Measurements from ENCODE around the gene AMZ1. TPM values are rescaled to one million over a fixed set of nuclear protein-coding genes. Genes with fewer than 3 reads are reported as not detected.
"Not testable (repeated sequence)": the region's sequence is repeated elsewhere in the genome, so short reads cannot be mapped to it uniquely, and the experiment has no call there.

Gene AMZ1
- total RNA-seq, 1 donor from 2014 or later = not detected

GRCh38 chr7:2711895-2712675 lies 24.1 kb downstream of the AMZ1 start:
- DNase-seq (ENCODE audit: low read depth, low spot score) = no peak

- DNase-seq (ENCODE audit: low read depth, low spot score) = no peak
Observed at GRCh38 chr7:2713370-2713769, 25.4 kb downstream of the AMZ1 start.

DNA sequence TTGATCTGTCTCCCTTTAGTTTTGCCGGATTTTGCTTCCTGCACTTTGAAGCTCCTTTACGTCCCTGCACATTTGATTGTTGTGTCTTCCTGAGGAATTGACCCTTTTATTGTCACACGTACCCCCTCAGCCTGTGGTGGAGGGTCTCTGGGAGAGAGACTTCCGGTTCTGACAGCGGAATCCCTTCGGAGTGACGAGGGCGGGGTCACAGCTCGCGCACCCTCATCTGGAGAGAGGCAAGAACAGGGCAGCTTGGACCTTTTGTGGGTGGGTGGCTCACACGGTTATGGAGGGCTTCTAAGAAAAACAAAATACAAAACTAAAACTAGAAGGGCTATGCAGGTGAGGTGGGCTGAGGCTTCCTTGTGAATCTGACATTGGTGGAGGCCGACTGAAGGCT lies 26.0 kb downstream of the AMZ1 start:
- DNase-seq (ENCODE audit: low read depth, low spot score) = no peak

- no peak for DNase-seq (ENCODE audit: low read depth, low spot score)
Observed at GRCh38 chr7:2714636-2715035, 26.6 kb downstream of the AMZ1 start.

DNA sequence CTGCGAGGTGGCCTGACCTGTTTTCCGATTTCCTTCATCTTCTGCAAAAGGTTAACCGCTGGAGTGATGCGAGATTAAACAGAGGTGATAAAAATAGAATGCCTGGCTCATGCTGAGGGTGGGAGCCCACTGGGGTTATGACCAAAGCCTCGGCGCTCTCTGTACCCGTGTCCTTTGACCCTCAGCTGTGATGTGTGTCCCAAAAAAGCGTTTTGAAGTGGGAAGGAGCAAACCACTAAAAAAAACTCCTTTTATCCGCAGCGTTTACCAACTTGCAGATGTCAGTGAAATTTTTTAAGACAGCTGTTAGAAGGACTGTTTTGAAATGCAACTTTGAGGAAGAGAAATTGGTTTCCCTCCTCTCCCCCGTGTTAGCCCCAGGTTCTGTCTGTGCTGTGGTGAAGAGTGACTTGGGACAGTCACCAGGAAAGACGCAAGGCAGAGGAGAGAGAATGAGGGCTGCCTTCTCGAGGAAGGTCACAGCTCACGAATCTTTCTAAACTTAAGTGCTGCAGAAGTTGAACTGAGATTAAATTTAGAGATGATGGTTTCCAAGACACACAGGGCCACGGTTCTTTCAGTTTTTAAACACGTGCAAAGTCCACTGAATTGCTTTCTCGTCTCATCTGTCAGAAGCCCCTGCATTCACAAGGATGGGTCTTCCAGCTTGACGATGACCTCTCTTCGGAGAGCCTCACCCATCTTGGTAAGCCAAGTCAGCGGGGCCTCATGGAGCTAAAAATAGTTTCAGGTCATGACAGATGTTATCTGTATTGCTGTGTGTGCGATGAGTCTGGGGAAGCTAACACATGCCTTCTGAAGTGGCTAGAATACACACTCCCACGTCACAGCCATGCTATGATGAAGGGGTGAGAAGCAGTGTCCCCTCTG lies 27.6 kb downstream of the AMZ1 start:
- no peak for DNase-seq (ENCODE audit: low read depth, low spot score)

GRCh38 chr7:2716488-2716887 lies 28.5 kb downstream of the AMZ1 start:
- no peak for DNase-seq (ENCODE audit: low read depth, low spot score)

- DNase-seq (ENCODE audit: low read depth, low spot score) = no peak
Observed at GRCh38 chr7:2716906-2717292, 28.9 kb downstream of the AMZ1 start.

GRCh38 chr7:2717293-2718261 lies 29.6 kb downstream of the AMZ1 start:
- no peak for DNase-seq (ENCODE audit: low read depth, low spot score)

- DNase-seq (ENCODE audit: low read depth, low spot score) = no peak
Observed at GRCh38 chr7:2718296-2718965, 30.4 kb downstream of the AMZ1 start.

DNA sequence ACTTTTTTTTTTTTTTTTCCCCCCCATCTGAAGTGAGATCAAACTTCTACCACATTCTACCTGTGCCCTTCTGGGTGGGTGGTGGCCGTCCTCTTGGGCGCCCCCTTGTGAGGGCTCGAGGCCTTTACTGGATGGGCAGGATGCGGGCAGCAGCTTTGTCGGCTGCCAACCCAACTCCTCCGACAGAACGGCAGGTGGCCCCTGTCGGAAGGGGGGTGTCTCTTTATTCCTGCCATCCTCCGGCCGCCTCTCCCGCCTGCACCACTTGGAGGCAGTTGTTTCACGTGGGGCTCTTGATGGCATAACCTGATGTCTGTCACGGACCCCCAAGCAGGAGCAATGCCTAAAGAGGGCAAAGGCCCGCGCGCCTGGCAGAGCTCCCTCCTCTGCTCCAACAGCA lies 31.0 kb downstream of the AMZ1 start:
- DNase-seq (ENCODE audit: low read depth, low spot score) = no peak

GRCh38 chr7:2720024-2720423 lies 32.0 kb downstream of the AMZ1 start:
- no peak for DNase-seq (ENCODE audit: low read depth, low spot score)

DNA sequence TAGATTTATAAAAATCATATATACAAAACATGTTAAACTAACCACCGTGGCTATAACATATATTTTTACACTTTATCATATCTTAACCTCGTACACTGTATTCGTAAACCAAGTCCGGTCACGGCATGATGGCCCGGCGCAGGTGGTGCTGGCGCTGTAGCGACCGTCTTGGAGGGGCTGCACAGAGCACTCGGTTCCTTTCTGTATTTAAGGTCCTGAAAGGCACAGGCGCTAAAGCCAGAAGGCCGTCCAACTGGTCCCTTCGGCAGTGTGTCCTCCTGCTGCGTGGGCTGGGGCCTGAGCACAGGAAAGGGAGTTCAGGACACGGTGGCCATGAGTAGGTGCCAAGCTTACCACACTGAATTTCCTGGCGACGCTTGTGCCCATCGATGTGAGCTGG lies 33.8 kb downstream of the AMZ1 start:
- no peak for DNase-seq (ENCODE audit: low read depth, low spot score)

GRCh38 chr7:2722591-2722990 lies 34.6 kb downstream of the AMZ1 start:
- DNase-seq (ENCODE audit: low read depth, low spot score) = no peak

DNA sequence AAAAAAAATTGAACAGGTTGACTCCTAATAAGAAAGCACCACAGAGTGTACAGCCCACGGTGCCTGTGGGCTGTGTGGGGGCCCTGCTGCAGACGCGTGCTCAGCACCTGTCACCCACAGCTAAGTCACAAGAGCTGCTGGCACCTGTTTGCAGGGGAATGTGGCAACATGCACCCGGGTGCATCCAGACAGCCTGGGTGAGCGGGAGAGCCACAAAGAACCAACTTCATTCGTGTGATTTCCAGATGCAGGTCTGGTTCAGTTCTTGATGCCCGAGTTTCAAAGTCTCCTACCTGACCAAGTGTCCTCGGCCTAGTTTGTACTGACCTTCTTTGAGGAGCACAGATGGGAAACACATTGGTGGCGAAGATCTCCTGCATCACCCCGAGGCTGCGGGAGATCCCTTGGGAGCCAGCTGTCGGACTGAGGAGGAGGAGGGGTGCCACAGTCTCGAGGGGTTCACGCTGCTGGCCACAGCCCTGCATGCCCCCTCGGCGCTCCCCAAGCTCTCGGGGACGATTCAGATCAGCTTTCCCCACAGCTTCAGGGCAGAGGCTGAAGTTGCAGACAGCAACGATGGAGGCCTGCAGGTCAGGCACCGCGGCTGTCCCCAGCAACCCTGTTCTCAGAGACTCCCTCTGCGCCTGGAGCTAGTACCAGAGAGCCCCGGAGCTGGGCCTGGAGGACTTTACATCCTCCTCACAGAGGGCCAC lies 35.3 kb downstream of the AMZ1 start:
- no peak for DNase-seq (ENCODE audit: low read depth, low spot score)

GRCh38 chr7:2724036-2724435 lies 36.0 kb downstream of the AMZ1 start:
- DNase-seq (ENCODE audit: low read depth, low spot score) = not testable (repeated sequence)

GRCh38 chr7:2724453-2725177 lies 36.6 kb downstream of the AMZ1 start:
- no peak for DNase-seq (ENCODE audit: low read depth, low spot score)

DNA sequence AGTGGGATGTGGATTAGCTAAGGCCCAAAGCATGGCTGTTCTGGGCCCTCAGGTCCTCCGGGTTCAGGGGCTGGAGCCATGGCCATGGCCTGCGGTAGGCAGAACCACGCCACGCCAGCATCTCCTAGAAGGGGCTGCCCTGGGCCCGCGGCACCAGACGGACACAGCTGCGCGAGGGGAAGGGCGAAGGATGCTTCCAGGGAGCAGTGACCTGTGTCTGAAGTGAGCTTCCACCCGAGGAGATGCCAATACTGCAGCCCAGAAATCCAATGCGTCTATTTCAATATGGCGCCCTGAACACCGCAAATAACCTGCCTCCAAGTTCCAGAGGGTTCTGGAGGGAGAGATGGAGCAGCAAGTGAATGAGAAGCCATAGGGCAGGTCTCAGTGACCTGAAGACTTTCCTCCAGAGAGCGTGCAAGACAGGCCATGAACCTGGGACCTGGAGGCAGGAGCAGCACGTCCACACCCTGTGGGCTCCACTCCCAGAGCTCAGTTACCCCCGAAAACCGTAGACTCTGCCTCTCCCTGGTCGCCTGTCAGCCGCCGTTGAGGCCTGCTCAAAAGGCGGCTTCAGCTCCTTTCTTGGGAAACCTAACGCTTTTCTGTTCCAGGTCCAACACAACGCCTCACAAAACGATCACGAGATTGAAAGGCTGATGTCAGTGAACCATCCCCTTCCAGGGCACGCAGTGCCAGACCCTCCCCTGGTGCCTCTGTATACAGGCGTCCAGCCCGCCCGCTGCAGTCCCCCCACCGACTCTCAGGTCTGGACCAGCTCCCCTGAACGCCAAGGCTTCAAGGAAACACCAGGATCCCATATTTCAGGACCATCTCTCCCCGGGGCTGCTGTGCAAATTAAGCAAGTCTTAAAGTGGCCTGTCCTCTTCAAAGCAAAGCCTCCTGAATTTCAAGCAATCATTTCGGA lies 37.4 kb downstream of the AMZ1 start:
- no peak for DNase-seq (ENCODE audit: low read depth, low spot score)

GRCh38 chr7:2726316-2727018 lies 38.5 kb downstream of the AMZ1 start:
- no peak for DNase-seq (ENCODE audit: low read depth, low spot score)
